Measurements from ENCODE around the gene DIDO1.

DIDO1 gene

GRCh38 chr20:62929051-62929538 lies 2.8 kb upstream of the DIDO1 start:
- Histone ChIP-seq H4K8ac (ENCODE audit: low read depth, low read length) (no peak overlapping the region), H3K18ac (ENCODE audit: low read length) (peak overlapping the region; percentile 76), H3K4me2 (ENCODE audit: low read length) (peak overlapping the region; percentile 58), H3K79me2 (ENCODE audit: control insufficient read depth, insufficient read depth, low read length) (peaks cover 85% of the 10 kb centered on the region), H2BK15ac (replicated peaks; ENCODE audit: low read depth) (no peak overlapping the region), H3K23ac (ENCODE audit: low read length) (no peak overlapping the region), H3K56ac (ENCODE audit: low read length) (peak overlapping the region; percentile 61), H3K79me1 (ENCODE audit: low read length) (peaks cover 10% of the 10 kb centered on the region), H2BK5ac (ENCODE audit: low read length) (peak overlapping the region; percentile 17), H3K9ac (ENCODE audit: low read length) (peak overlapping the region; percentile 75), H4K5ac (ENCODE audit: low read length) (no peak overlapping the region), H3K4ac (ENCODE audit: low read depth, low read length) (peak overlapping the region; percentile 37), H2BK120ac (ENCODE audit: low read depth, low read length) (no peak overlapping the region), H3K4me3 (ENCODE audit: low read length) (peak overlapping the region; percentile 7), H3K36me3 (ENCODE audit: control insufficient read depth, insufficient read depth, low read length) (no peaks in the 10 kb centered on the region), H2AK5ac (ENCODE audit: low read length) (no peak overlapping the region), H3K4me1 (ENCODE audit: control insufficient read depth, low read depth, low read length) (peaks cover 18% of the 10 kb centered on the region), H3K27me3 (ENCODE audit: insufficient read depth, low read length, poor library complexity) (no peaks in the 10 kb centered on the region), H3K27ac (ENCODE audit: low read depth, low read length) (peak overlapping the region; percentile 94)
- peak; percentile 90 for DNase-seq
- no CpG with 5 or more reads among the region's 44 CpGs for WGBS (ENCODE audit: extremely low coverage, insufficient coverage, low lambda C conversion rate)

- Histone ChIP-seq H3K27ac (ENCODE audit: low read depth, low read length) (peak overlapping the region; percentile 94), H4K5ac (ENCODE audit: low read length) (no peak overlapping the region), H2BK120ac (ENCODE audit: low read depth, low read length) (no peak overlapping the region), H3K9ac (ENCODE audit: low read length) (peak overlapping the region; percentile 75), H2BK15ac (replicated peaks; ENCODE audit: low read depth) (no peak overlapping the region), H2BK5ac (ENCODE audit: low read length) (peak overlapping the region; percentile 17), H3K27me3 (ENCODE audit: insufficient read depth, low read length, poor library complexity) (no peaks in the 10 kb centered on the region), H3K23ac (ENCODE audit: low read length) (peak overlapping the region; percentile 25), H3K4me1 (ENCODE audit: control insufficient read depth, low read depth, low read length) (peaks cover 18% of the 10 kb centered on the region), H3K4ac (ENCODE audit: low read depth, low read length) (no peak overlapping the region), H2AK5ac (ENCODE audit: low read length) (no peak overlapping the region), H3K56ac (ENCODE audit: low read length) (peak overlapping the region; percentile 54), H3K36me3 (ENCODE audit: control insufficient read depth, insufficient read depth, low read length) (no peaks in the 10 kb centered on the region), H3K4me2 (ENCODE audit: low read length) (peak overlapping the region; percentile 50), H3K4me3 (ENCODE audit: low read length) (peak overlapping the region; percentile 7), H4K8ac (ENCODE audit: low read depth, low read length) (no peak overlapping the region), H3K18ac (ENCODE audit: low read length) (peak overlapping the region; percentile 72), H3K79me2 (ENCODE audit: control insufficient read depth, insufficient read depth, low read length) (peaks cover 85% of the 10 kb centered on the region), H3K79me1 (ENCODE audit: low read length) (peaks cover 7% of the 10 kb centered on the region)
- peak; percentile 93 for DNase-seq
- WGBS (ENCODE audit: extremely low coverage, insufficient coverage, low lambda C conversion rate), result no CpG with 5 or more reads among the region's 14 CpGs
Measured at GRCh38 chr20:62928246-62928939, 2.1 kb upstream of the DIDO1 start.

GRCh38 chr20:62927128-62927705 lies 912 bp upstream of the DIDO1 start:
- Histone ChIP-seq H3K27ac (ENCODE audit: low read depth, low read length) (peak overlapping the region; percentile 13), H2AK5ac (ENCODE audit: low read length) (no peak overlapping the region), H3K79me1 (ENCODE audit: low read length) (peaks cover 7% of the 10 kb centered on the region), H2BK120ac (ENCODE audit: low read depth, low read length) (no peak overlapping the region), H3K79me2 (ENCODE audit: control insufficient read depth, insufficient read depth, low read length) (peaks cover 85% of the 10 kb centered on the region), H3K56ac (ENCODE audit: low read length) (peak overlapping the region; percentile 87), H3K18ac (ENCODE audit: low read length) (peak overlapping the region; percentile 7), H4K5ac (ENCODE audit: low read length) (no peak overlapping the region), H4K8ac (ENCODE audit: low read depth, low read length) (no peak overlapping the region), H3K27me3 (ENCODE audit: insufficient read depth, low read length, poor library complexity) (no peaks in the 10 kb centered on the region), H3K36me3 (ENCODE audit: control insufficient read depth, insufficient read depth, low read length) (no peaks in the 10 kb centered on the region), H3K9ac (ENCODE audit: low read length) (peak overlapping the region; percentile 82), H2BK15ac (replicated peaks; ENCODE audit: low read depth) (no peak overlapping the region), H2BK5ac (ENCODE audit: low read length) (no peak overlapping the region), H3K4me2 (ENCODE audit: low read length) (peak overlapping the region; percentile 57), H3K23ac (ENCODE audit: low read length) (no peak overlapping the region), H3K4ac (ENCODE audit: low read depth, low read length) (no peak overlapping the region), H3K4me1 (ENCODE audit: control insufficient read depth, low read depth, low read length) (peaks cover 18% of the 10 kb centered on the region), H3K4me3 (ENCODE audit: low read length) (no peak overlapping the region)
- WGBS (ENCODE audit: extremely low coverage, insufficient coverage, low lambda C conversion rate), result no CpG with 5 or more reads among the region's 12 CpGs
- no peak for DNase-seq

- Histone ChIP-seq H2BK5ac (ENCODE audit: low read length) (peak overlapping the region; percentile 81), H4K8ac (ENCODE audit: low read depth, low read length) (peak overlapping the region; percentile 87), H3K23ac (ENCODE audit: low read length) (peak overlapping the region; percentile 95), H3K4me1 (ENCODE audit: control insufficient read depth, low read depth, low read length) (peaks cover 18% of the 10 kb centered on the region), H2BK120ac (ENCODE audit: low read depth, low read length) (peak overlapping the region; percentile 90), H3K4me2 (ENCODE audit: low read length) (peak overlapping the region; percentile 93), H2AK5ac (ENCODE audit: low read length) (no peak overlapping the region), H4K5ac (ENCODE audit: low read length) (no peak overlapping the region), H3K27ac (ENCODE audit: low read depth, low read length) (peak overlapping the region; percentile 91), H2BK15ac (replicated peaks; ENCODE audit: low read depth) (no peak overlapping the region), H3K79me1 (ENCODE audit: low read length) (peaks cover 5% of the 10 kb centered on the region), H3K27me3 (ENCODE audit: insufficient read depth, low read length, poor library complexity) (no peaks in the 10 kb centered on the region), H3K79me2 (ENCODE audit: control insufficient read depth, insufficient read depth, low read length) (peaks cover 82% of the 10 kb centered on the region), H3K4ac (ENCODE audit: low read depth, low read length) (peak overlapping the region; percentile 99), H3K56ac (ENCODE audit: low read length) (peak overlapping the region; percentile 95), H3K4me3 (ENCODE audit: low read length) (peak overlapping the region; percentile 94), H3K36me3 (ENCODE audit: control insufficient read depth, insufficient read depth, low read length) (no peaks in the 10 kb centered on the region), H3K9ac (ENCODE audit: low read length) (peak overlapping the region; percentile 96), H3K18ac (ENCODE audit: low read length) (peak overlapping the region; percentile 100)
- DNase-seq, result peak; percentile 40
- no CpG with 5 or more reads among the region's 63 CpGs for WGBS (ENCODE audit: extremely low coverage, insufficient coverage, low lambda C conversion rate)
Measured at GRCh38 chr20:62925420-62926228, 681 bp downstream of the DIDO1 start.

GRCh38 chr20:62925076-62925419 lies 1.3 kb downstream of the DIDO1 start:
- Histone ChIP-seq H3K4me3 (ENCODE audit: low read length) (peak overlapping the region; percentile 94), H3K27ac (ENCODE audit: low read depth, low read length) (no peak overlapping the region), H4K5ac (ENCODE audit: low read length) (no peak overlapping the region), H2AK5ac (ENCODE audit: low read length) (no peak overlapping the region), H3K4ac (ENCODE audit: low read depth, low read length) (peak overlapping the region; percentile 99), H3K4me2 (ENCODE audit: low read length) (peak overlapping the region; percentile 93), H3K56ac (ENCODE audit: low read length) (peak overlapping the region; percentile 95), H3K27me3 (ENCODE audit: insufficient read depth, low read length, poor library complexity) (no peaks in the 10 kb centered on the region), H3K18ac (ENCODE audit: low read length) (no peak overlapping the region), H2BK5ac (ENCODE audit: low read length) (no peak overlapping the region), H2BK15ac (replicated peaks; ENCODE audit: low read depth) (no peak overlapping the region), H2BK120ac (ENCODE audit: low read depth, low read length) (no peak overlapping the region), H3K79me2 (ENCODE audit: control insufficient read depth, insufficient read depth, low read length) (peaks cover 82% of the 10 kb centered on the region), H3K4me1 (ENCODE audit: control insufficient read depth, low read depth, low read length) (peaks cover 20% of the 10 kb centered on the region), H3K9ac (ENCODE audit: low read length) (peak overlapping the region; percentile 96), H3K36me3 (ENCODE audit: control insufficient read depth, insufficient read depth, low read length) (no peaks in the 10 kb centered on the region), H4K8ac (ENCODE audit: low read depth, low read length) (no peak overlapping the region), H3K79me1 (ENCODE audit: low read length) (peaks cover 7% of the 10 kb centered on the region), H3K23ac (ENCODE audit: low read length) (peak overlapping the region; percentile 29)
- no peak for DNase-seq
- no CpG with 5 or more reads among the region's 4 CpGs for WGBS (ENCODE audit: extremely low coverage, insufficient coverage, low lambda C conversion rate)
